Effector memory CD4-positive, alpha-beta T cell (primary cell): ENCODE data around the gene HS3ST1.

Experiments
- DNase-seq, 3 donors: peaks; one replicate each; pipeline ENCODE4 v3.0.0-alpha.2; 2020
- H3K27ac ChIP-seq: 2 replicates; pipeline ENCODE4 v1.7.0; 2013; ENCODE audit warnings: mild to moderate bottlenecking, low read length, moderate library complexity; ENCODE audit not compliant: insufficient read depth, poor library complexity, severe bottlenecking
- H3K27me3 ChIP-seq: replicated peaks from 2 replicates; pipeline ENCODE4 v1.7.0; 2013; ENCODE audit warnings: mild to moderate bottlenecking, low read length; ENCODE audit not compliant: insufficient read depth, control insufficient read depth, poor library complexity, severe bottlenecking
- H3K36me3 ChIP-seq: 2 replicates; pipeline ENCODE4 v1.7.0; 2013; ENCODE audit warnings: mild to moderate bottlenecking, low read length, moderate library complexity; ENCODE audit not compliant: control insufficient read depth, insufficient read depth
- H3K4me1 ChIP-seq: 2 replicates; pipeline ENCODE4 v1.7.0; 2013; ENCODE audit warnings: low read length, mild to moderate bottlenecking; ENCODE audit not compliant: control insufficient read depth, insufficient read depth, poor library complexity, severe bottlenecking
- H3K4me3 ChIP-seq: 2 replicates; pipeline ENCODE4 v1.7.0; 2013; ENCODE audit warnings: low read length, low read depth, mild to moderate bottlenecking; ENCODE audit not compliant: insufficient read depth, poor library complexity, severe bottlenecking
- H3K9me3 ChIP-seq: 2 replicates; pipeline ENCODE4 v1.7.0; 2013; ENCODE audit warnings: mild to moderate bottlenecking, low read length, moderate library complexity; ENCODE audit not compliant: control insufficient read depth

HS3ST1 gene

DNA sequence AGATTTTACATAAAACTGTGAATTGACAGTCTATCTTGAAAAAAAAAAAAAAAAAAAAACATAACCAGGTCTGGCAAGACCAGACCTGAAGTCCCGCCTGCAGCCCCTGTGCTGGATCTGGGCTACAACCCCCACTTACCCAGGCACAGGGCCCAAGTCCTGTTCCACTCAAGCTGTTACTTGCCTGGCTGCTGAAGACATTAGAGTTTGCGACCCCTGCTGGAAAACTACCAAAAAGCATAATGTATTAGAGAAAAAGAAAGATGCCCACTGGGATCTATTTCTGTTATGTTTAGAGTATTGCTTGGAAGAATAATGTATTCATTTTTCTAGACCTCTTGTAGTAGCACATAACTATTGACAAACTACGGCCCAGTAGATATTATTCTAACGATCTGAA is 4.7 kb downstream of the HS3ST1 start:
- H3K36me3 ChIP-seq, result no peaks in the 10 kb centered on the region
- no peak for DNase-seq
- no peak overlapping the region for H3K4me3 ChIP-seq
- H3K9me3 ChIP-seq, result no peaks in the 10 kb centered on the region
- H3K4me1 ChIP-seq, result peaks cover 17% of the 10 kb centered on the region
- H3K27ac ChIP-seq, result no peak overlapping the region
- H3K27me3 ChIP-seq, result peaks cover 11% of the 10 kb centered on the region

DNA sequence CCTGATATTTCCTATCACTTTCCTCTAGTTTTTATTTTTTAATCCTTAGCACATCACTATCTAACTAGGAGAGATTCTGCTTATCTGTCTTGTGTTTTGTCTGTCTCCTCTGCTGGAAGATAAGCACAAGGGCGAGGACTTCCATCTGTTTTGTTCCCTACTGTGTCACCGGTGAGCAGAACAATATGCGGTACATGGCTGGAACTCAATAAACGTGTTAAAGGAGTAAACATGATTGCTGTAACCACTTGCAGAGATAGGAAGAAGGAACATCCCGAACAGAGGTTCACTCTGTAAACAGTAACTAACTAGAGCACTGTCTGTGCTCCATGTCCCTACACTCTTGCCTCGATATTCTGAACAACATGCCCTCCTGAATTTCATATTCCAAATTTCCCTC is 5.2 kb downstream of the HS3ST1 start:
- DNase-seq, result no peak
- no peak overlapping the region for H3K4me3 ChIP-seq
- peaks cover 12% of the 10 kb centered on the region for H3K4me1 ChIP-seq
- H3K27ac ChIP-seq, result no peak overlapping the region
- H3K36me3 ChIP-seq, result no peaks in the 10 kb centered on the region
- peaks cover 8% of the 10 kb centered on the region for H3K27me3 ChIP-seq
- no peaks in the 10 kb centered on the region for H3K9me3 ChIP-seq

DNA sequence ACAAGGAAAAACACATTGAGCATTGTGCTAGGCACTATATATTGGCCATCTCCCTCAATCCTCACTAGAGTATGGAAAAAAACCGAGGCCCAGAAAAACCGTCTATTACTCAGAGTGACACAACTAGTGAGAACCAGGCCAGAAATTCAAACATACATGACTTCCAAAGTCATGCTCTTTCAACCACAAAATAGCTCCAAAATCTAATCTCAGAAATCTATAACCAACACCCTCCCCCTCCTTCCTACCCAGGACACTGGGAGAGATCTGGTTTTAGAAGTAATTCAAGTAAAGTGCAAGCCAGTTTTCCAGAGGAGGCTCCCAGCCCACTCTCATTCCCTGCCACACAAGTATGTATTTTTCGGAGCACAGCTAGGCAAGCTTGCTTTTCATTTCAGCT is 7.6 kb downstream of the HS3ST1 start:
- Histone ChIP-seq H3K36me3 (no peaks in the 10 kb centered on the region), H3K4me3 (no peak overlapping the region), H3K27ac (no peak overlapping the region), H3K4me1 (no peaks in the 10 kb centered on the region), H3K27me3 (no peaks in the 10 kb centered on the region), H3K9me3 (no peaks in the 10 kb centered on the region)
- no peak for DNase-seq

DNA sequence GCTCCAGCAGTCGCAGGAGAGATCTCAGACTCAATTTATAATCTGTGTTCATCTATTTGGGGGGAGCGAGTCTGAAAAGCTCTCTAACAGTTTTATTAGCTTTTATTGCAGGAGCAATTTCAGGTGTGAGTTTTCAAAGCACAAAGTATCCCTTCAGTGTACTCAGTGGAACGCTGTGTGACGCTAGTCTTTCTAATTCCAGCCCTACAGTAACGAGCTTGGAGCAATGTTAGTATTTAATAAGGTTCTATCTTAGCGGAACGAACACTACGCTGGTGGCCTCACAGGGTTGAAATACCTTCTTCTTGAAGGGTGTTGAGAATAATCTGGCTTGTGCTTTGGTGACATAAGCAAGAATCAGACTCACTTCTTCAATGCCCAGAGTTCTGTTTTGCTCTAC is 8.4 kb downstream of the HS3ST1 start:
- no peak for DNase-seq
- H3K9me3 ChIP-seq, result no peaks in the 10 kb centered on the region
- H3K27me3 ChIP-seq, result no peaks in the 10 kb centered on the region
- no peaks in the 10 kb centered on the region for H3K4me1 ChIP-seq
- no peak overlapping the region for H3K4me3 ChIP-seq
- no peaks in the 10 kb centered on the region for H3K36me3 ChIP-seq
- no peak overlapping the region for H3K27ac ChIP-seq

DNA sequence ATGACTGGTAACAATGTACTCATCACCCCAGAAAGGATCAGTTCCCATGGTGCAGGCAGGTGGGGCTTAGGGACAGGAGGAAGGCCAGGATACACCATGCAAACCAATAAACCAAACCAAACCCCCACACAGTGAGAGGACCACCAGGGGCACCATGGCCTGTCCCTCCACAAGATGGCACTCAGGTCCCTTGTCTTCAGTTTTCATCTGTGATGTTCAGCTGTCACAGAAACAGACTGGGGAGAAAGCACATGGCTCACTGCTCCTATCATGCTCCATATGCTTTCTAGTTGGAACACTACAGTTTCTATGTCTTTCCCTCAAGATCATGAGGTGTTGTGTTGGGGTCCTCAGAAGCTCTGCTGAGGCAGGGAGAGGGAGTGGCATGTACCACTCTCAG is 10.1 kb downstream of the HS3ST1 start:
- H3K27ac ChIP-seq, result no peak overlapping the region
- no peaks in the 10 kb centered on the region for H3K9me3 ChIP-seq
- no peaks in the 10 kb centered on the region for H3K36me3 ChIP-seq
- no peaks in the 10 kb centered on the region for H3K27me3 ChIP-seq
- H3K4me1 ChIP-seq, result no peaks in the 10 kb centered on the region
- no peak for DNase-seq
- H3K4me3 ChIP-seq, result no peak overlapping the region

DNA sequence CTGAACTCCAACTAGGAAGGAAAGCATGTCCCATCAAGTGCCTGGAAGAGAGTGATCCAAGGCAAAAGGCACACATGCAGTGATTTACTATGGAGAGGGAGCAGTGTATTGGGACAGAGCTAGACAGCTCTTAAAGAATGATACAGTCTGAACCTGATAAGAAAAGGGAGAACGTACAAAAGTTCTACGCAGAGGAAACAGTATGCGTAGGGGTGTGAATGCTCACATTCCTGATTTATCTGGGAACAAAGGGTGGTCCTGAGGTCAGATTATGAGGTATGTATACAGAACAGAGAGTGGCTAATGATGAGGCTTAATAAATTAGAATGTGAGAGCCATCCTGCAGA is 12.0 kb downstream of the HS3ST1 start:
- H3K27ac ChIP-seq, result no peak overlapping the region
- no peaks in the 10 kb centered on the region for H3K27me3 ChIP-seq
- no peaks in the 10 kb centered on the region for H3K4me1 ChIP-seq
- DNase-seq, result no peak
- no peak overlapping the region for H3K4me3 ChIP-seq
- no peaks in the 10 kb centered on the region for H3K36me3 ChIP-seq
- no peaks in the 10 kb centered on the region for H3K9me3 ChIP-seq

DNA sequence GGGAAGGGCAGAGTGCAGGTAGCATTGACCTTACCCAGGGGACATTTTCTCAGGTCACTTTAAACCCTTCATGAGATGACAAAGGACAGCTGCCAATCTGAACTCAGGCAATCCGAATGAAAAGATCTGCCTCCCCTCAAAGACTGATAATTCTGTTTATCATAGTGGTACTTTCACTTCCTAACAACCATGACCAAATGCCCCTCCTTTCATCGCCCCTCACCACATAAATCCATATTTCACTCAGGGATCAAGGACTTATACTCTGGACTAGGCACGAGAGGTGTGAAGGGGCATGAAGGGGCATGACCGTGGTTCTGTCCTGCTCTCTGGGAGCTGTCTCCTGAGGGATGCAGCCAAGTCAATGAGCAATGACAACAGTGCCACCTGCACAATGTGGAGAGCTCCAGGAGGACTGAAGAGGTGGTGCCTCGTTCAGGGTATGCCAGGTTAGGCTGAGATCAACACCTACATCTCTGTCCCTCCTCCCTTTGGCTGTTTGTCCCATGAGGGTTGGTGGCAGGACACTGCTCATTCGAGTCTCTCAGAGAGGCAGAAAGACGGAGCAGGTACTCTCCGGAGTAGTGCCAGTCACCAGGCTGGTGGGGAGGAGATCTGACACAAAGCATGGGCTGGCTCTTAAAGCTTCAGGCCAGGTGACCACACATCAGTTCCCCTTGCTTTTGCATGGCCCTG is 12.5 kb downstream of the HS3ST1 start:
- no peak for DNase-seq
- no peaks in the 10 kb centered on the region for H3K36me3 ChIP-seq
- H3K4me1 ChIP-seq, result no peaks in the 10 kb centered on the region
- no peak overlapping the region for H3K4me3 ChIP-seq
- H3K27me3 ChIP-seq, result no peaks in the 10 kb centered on the region
- H3K9me3 ChIP-seq, result no peaks in the 10 kb centered on the region
- H3K27ac ChIP-seq, result no peak overlapping the region

DNA sequence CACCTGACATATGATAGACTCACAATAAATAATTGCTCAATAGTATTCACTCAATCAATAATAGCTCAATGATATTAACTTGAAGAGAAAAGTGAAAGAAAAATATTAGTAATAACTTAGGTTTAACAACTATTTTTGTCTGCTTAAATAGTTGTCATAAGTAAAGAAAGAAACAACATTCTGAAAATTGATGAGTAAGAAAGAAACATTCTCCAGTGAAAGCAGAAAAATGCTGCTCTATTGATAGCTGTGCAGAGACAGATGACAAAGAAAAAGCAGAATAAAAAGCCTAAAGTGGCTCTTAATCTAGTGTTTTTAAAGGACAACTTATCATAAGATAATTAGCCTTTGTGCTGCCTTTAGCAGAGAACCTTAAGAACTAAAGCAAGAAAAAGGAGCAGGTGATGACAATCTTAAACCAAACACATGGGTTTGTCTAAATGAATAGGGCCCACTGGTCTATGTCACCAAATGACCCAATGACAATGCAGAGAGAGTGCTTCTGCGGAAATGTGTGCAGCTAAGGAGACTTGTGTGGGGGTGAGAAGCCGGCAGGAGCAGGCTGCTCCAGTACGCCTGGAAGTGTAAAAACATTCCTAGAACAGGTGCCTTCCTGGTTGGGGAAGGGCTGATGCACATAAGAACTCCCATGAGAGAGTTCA is 13.2 kb downstream of the HS3ST1 start:
- Histone ChIP-seq H3K4me1 (no peaks in the 10 kb centered on the region), H3K36me3 (no peaks in the 10 kb centered on the region), H3K27ac (no peak overlapping the region), H3K4me3 (no peak overlapping the region), H3K9me3 (no peaks in the 10 kb centered on the region), H3K27me3 (no peaks in the 10 kb centered on the region)
- DNase-seq, result no peak

DNA sequence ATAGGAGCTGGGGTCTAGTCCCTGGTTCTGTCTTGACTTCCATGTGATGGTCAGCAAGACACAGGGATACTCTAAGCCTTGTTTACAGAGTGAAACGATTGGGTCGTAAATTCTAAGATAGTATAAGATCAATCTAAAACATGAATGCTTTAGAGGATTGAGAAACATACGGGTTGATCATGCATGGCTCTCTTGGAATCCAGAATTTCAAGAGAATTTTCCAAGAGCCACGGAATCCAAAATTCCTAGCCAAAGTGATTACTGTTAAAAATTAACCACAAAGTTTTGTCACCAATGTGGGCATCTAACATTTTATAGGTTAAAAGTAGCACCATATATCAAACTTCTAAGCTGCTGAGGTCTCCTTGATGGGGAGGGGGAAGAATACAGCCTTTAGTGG is 16.5 kb downstream of the HS3ST1 start:
- H3K4me1 ChIP-seq, result no peaks in the 10 kb centered on the region
- no peak overlapping the region for H3K27ac ChIP-seq
- H3K9me3 ChIP-seq, result no peaks in the 10 kb centered on the region
- no peaks in the 10 kb centered on the region for H3K36me3 ChIP-seq
- H3K4me3 ChIP-seq, result no peak overlapping the region
- DNase-seq, result no peak
- no peaks in the 10 kb centered on the region for H3K27me3 ChIP-seq

DNA sequence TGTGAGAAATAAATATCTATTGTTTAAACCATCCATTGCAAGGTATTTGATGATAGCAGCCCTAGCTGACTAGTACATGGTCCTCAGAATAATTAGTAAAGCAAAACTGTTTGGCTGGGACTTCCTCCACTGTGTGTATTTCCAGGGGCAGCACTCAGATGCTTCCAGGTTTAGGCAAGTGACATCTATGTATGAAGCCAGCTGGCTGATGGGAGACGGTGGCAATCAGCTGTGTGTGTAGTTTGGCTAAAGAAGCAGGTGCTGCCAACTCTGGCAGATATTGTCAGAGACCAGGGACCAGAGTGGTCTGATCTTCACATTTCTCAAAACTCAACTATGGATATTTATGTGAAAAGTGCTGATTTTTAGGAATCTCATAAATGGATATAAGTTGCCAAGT is 19.1 kb downstream of the HS3ST1 start:
- H3K4me1 ChIP-seq, result no peaks in the 10 kb centered on the region
- no peak overlapping the region for H3K27ac ChIP-seq
- no peak overlapping the region for H3K4me3 ChIP-seq
- H3K9me3 ChIP-seq, result no peaks in the 10 kb centered on the region
- DNase-seq, result no peak
- no peaks in the 10 kb centered on the region for H3K27me3 ChIP-seq
- H3K36me3 ChIP-seq, result no peaks in the 10 kb centered on the region
